BLaER1 (cell line): ENCODE results near the gene GH1.
"Not testable (repeated sequence)": the region's sequence is repeated elsewhere in the genome, so short reads cannot be mapped to it uniquely, and the experiment has no call there.

Experiments used
- H3K27ac ChIP-seq: shearing (Covaris generic); formaldehyde crosslinking; 2 replicates; pipeline ENCODE4 v1.8.1; 2022
- H3K27me3 ChIP-seq: shearing (Covaris generic); formaldehyde crosslinking; 2 replicates; pipeline ENCODE4 v1.8.1; 2022
- H3K36me3 ChIP-seq: shearing (Covaris generic); formaldehyde crosslinking; 2 replicates; pipeline ENCODE4 v1.8.1; 2022
- H3K4me1 ChIP-seq: shearing (Covaris generic); formaldehyde crosslinking; 2 replicates; pipeline ENCODE4 v1.8.1; 2022
- H3K4me2 ChIP-seq: shearing (Covaris generic); formaldehyde crosslinking; 2 replicates; pipeline ENCODE4 v1.8.1; 2022
- H3K4me3 ChIP-seq: shearing (Covaris generic); formaldehyde crosslinking; 2 replicates; pipeline ENCODE4 v1.8.1; 2022
- H3K9ac ChIP-seq: shearing (Covaris generic); formaldehyde crosslinking; 2 replicates; pipeline ENCODE4 v1.8.1; 2022
- H3K9me3 ChIP-seq: shearing (Covaris generic); formaldehyde crosslinking; 2 replicates; pipeline ENCODE4 v1.8.1; 2022
- H4K20me1 ChIP-seq: shearing (Covaris generic); formaldehyde crosslinking; 2 replicates; pipeline ENCODE4 v1.8.1; 2022
- Cebpa-rat ChIP-seq: shearing (Covaris generic); IDR thresholded peaks from 2 replicates; pipeline ENCODE4 v1.8.1; 2022

The GH1 gene

GRCh38 chr17:63898899-63899798, 19.5 kb downstream of the GH1 start:
- not testable (repeated sequence) for H4K20me1 ChIP-seq

GRCh38 chr17:63896524-63897354, 21.9 kb downstream of the GH1 start, which contains the start of gene CSH1:
Gene CSH1, minus strand, starts transcription at chr17:63896574. Its CDS starts 63 bp downstream, at chr17:63896511.
- not testable (repeated sequence) for H4K20me1 ChIP-seq, H3K36me3 ChIP-seq, H3K4me1 ChIP-seq, H3K4me2 ChIP-seq, H3K9me3 ChIP-seq, H3K9ac ChIP-seq, H3K4me3 ChIP-seq, H3K27me3 ChIP-seq, H3K27ac ChIP-seq

More at GRCh38 chr17:63898899-63899798, 19.5 kb downstream of the GH1 start:
- H3K9me3 ChIP-seq, H3K27me3 ChIP-seq, H3K4me2 ChIP-seq, H3K4me3 ChIP-seq, H3K36me3 ChIP-seq, H3K27ac ChIP-seq, H3K4me1 ChIP-seq, H3K9ac ChIP-seq: not testable (repeated sequence)

GRCh38 chr17:63894821-63895220, 23.8 kb downstream of the GH1 start:
- H3K4me2 ChIP-seq, H3K36me3 ChIP-seq, H3K9ac ChIP-seq, H4K20me1 ChIP-seq, H3K4me1 ChIP-seq, H3K27me3 ChIP-seq, H3K9me3 ChIP-seq, H3K27ac ChIP-seq, H3K4me3 ChIP-seq: not testable (repeated sequence)

- H3K4me3 ChIP-seq, H3K4me2 ChIP-seq, H4K20me1 ChIP-seq, H3K27me3 ChIP-seq, H3K4me1 ChIP-seq, H3K36me3 ChIP-seq, H3K9ac ChIP-seq, H3K27ac ChIP-seq, H3K9me3 ChIP-seq: not testable (repeated sequence)
These were observed 24.6 kb downstream of the GH1 start for GRCh38 chr17:63894021-63894420.

GRCh38 chr17:63892316-63893037, 26.2 kb downstream of the GH1 start:
- not testable (repeated sequence) for H3K9me3 ChIP-seq, H3K4me3 ChIP-seq, H3K27me3 ChIP-seq, H4K20me1 ChIP-seq, H3K4me2 ChIP-seq, H3K4me1 ChIP-seq, H3K36me3 ChIP-seq, H3K27ac ChIP-seq, H3K9ac ChIP-seq

GRCh38 chr17:63889026-63889848, 29.4 kb downstream of the GH1 start:
- H3K27ac ChIP-seq, H3K27me3 ChIP-seq, H3K4me2 ChIP-seq, H3K9me3 ChIP-seq, H3K36me3 ChIP-seq, H3K4me1 ChIP-seq, H3K4me3 ChIP-seq, H4K20me1 ChIP-seq, H3K9ac ChIP-seq: not testable (repeated sequence)

- not testable (repeated sequence) for H3K9ac ChIP-seq, H3K27me3 ChIP-seq, H3K36me3 ChIP-seq, H4K20me1 ChIP-seq, H3K4me1 ChIP-seq, H3K4me2 ChIP-seq, H3K9me3 ChIP-seq, H3K4me3 ChIP-seq, H3K27ac ChIP-seq
These were observed 33.5 kb downstream of the GH1 start for GRCh38 chr17:63885119-63885518.

- H3K4me1 ChIP-seq: not testable (repeated sequence)
These were observed 36.0 kb downstream of the GH1 start for GRCh38 chr17:63882626-63883126.

GRCh38 chr17:63881935-63882601, 36.6 kb downstream of the GH1 start, which contains the start of gene GH2:
Gene GH2, minus strand, starts transcription at chr17:63881944. Its CDS starts 143 bp downstream, at chr17:63881801.
- H3K27ac ChIP-seq: no peak within 1 kb of the TSS
- H3K4me3 ChIP-seq: no peak within 1 kb of the TSS
- H3K27me3 ChIP-seq: no peaks in the 10 kb centered on the region
- no peak for TF ChIP-seq Cebpa-rat
- no peaks in the 10 kb centered on the region for H3K36me3 ChIP-seq
- H3K9ac ChIP-seq: no peak within 1 kb of the TSS
- H3K9me3 ChIP-seq: no peaks in the 10 kb centered on the region
- H4K20me1 ChIP-seq: no peaks in the 10 kb centered on the region
- H3K4me1 ChIP-seq: peaks cover 10% of the 10 kb centered on the region
- H3K4me2 ChIP-seq: no peak within 1 kb of the TSS

More at GRCh38 chr17:63882626-63883126, 36.0 kb downstream of the GH1 start:
- not testable (repeated sequence) for H4K20me1 ChIP-seq, H3K4me3 ChIP-seq, H3K27me3 ChIP-seq, H3K9me3 ChIP-seq, H3K9ac ChIP-seq, H3K36me3 ChIP-seq, H3K4me2 ChIP-seq, H3K27ac ChIP-seq

- not testable (repeated sequence) for H3K4me1 ChIP-seq, H3K4me3 ChIP-seq, H3K9me3 ChIP-seq, H3K36me3 ChIP-seq, H3K9ac ChIP-seq, H3K27ac ChIP-seq, H3K27me3 ChIP-seq, H3K4me2 ChIP-seq, H4K20me1 ChIP-seq
These were observed 37.3 kb downstream of the GH1 start for GRCh38 chr17:63881337-63881736.
